Measurements from ENCODE around the gene DEGS2.

The DEGS2 gene

DNA sequence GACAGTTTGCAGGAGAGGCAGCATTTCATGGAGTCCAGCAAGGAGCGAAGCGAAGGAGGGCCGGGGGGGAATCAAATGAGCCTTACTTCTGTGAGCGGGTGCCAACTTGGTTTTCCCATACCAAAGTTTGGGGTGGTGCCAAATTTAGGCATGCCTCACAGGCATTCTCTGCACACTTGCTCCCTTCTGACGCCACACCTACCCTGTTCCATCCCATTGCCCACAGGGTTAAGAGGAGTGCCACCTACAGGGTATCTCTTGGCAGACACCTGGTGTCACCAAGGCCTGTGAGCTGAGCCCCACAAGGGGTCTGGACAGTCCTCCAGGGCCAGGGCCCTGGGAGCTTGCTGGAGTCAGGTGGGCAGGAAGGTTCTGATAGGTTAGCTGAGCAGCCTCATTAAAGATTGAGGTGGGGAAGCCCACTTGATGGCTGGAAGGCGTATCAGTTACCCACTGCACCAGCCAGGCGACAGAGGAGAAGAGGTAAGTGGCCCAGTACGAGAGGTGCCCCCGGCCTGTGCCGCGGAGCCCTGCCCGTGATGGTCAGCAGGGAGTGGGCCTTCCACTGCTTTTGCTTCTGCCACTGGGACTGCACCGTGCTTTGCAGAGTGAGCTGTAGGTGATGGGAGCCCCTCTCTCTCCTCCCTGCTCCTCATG is 45.2 kb downstream of the DEGS2 start:
- DNase-seq (ENCODE audit: low read depth), result no peak

DNA sequence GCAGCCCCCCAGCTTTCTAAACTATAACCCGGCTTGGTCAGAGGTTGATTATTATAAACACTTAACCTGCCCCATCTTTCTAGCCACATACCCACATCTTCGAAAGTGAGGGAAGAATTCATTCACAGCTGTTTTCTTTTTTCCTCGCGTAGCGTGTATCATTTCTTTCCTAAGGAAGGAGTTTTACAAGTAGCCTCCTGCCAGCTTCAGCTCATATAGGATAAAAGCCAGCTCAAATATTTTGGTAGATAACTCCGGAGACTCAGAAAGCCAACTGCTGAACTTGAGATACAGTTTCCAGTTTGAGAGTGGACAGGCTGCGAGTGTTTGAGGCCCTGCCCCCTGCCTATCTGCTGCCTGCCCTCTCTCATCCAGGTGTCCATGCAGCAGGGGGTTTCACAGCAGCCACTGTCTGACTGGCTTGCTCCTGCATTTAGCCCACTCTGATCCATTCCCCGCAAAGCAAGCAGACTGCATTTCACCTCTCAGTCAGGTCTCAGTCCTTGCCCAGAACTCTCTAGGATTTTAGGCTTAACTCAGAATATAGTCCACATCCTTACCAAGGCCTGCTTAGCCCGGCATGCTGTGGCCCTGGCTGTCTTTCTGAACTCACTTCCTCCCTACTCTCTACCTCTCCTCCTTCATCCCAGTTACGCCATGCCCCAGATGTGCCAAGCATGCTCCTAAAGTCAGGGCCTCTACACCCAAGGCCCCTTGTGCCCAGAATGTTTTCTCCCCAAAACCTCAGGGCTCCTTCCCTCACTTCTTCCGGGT is 47.3 kb downstream of the DEGS2 start:
- no peak for DNase-seq (ENCODE audit: low read depth)

DNA sequence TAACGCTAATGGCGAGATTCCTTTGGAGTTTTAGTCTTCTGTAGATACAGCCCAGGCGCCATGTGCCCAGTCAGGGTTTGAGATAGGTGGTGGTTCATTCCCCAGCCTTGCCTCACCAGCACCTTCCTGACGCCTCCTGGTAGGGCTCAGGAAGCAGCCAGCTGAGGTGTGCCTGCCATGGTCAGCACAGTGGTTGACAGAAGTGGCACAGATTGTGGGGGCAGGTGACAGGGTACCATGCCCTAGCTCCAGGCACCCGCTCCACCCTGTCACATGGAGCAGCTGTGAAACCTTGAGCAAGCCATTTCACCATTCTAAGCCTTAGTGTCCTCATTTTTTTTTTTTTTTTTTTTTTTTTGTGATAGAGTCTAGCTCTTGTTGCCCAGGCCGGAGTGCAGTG is 48.6 kb downstream of the DEGS2 start:
- DNase-seq (ENCODE audit: low read depth), result no peak

DNA sequence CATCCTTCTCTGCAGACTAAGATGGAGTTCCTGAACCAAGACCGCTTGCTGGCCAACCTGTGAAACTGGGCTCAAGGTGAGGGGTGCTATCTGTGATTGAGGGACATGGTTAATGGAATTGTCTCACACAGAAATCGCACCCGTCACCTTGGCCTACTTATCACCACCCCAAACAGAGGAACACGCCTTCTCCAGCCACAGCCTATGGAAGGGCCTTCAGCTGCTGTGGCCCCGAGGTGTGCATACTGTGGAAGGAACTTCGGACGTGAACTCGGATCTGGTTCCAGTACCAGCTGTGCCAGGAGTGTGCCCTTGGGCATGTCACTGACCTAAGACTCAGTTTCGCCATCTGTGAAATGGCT is 49.9 kb downstream of the DEGS2 start:
- no peak for DNase-seq (ENCODE audit: low read depth)

DNA sequence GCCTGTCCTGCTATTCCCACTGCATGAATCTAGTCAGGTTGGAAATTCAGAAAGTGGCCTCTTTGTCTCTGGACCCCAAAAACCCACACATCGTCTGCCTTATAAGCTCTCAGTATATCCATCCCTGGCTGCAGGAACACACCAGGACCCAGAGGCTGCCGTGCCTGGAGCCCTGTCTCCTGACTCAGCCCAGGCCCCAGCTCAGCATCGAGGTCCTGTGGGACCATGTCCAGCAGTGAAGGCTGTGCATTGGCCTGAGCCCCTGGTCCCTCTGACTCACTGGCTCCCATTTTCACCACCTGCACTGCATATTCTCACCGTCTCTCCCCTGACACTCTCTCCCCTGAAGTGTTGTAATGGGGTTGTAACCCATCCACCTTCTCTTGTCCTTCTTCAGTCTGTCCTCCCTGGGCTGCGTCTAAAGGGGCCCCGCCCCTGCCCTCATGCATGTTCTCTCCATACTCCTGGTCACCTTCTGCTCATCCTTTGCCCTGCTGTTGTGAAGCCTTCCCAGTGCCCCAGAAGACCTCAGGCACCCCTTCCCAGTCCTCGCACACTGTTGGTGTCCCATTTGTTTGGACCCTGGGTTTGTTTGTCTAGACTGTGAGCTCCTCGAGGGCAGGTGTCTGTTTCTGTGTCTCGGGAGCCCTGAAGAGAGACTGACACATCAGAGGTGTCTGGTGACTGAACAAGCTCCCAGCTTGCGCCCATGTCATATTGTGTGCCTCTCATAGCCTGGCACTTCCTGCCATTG is 50.4 kb downstream of the DEGS2 start:
- DNase-seq (ENCODE audit: low read depth), result no peak

DNA sequence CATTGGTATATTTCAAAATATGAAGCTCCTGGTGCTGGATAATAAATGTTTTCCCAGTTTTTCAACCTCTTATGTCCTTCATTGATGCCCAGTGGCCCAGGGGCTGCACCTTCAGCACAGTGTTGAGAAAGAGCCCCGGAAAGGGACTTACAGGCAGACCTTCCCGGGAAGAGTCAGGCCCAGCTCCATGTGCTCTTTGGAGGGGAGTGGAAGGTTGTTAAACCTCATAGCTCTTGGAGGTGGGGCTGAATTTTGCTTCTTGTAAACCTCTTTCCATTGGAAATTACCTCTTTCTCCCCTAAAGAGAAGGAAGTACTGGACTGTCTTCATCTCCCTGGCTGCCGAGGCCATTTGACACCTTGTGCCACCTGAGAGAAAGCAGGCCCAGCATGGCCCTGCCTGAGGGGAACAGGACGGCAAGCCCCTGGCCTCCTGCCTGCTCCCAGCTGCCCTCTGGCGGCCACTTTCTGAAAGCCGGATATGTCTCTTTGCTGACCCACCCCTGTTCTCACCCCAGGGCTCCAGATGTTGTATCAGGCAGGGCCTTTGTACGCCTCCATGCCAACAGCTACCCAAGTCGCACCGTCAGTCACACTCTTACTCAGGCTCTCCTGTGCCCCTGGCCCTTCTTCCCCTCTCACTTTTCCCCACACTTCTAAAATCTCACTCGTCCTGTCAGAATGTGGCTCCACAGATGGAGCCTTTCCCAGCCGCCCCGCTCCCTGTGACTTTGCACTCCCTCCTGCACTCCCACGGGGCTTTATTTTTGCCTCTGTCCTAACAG is 51.2 kb downstream of the DEGS2 start:
- DNase-seq (ENCODE audit: low read depth), result no peak

DNA sequence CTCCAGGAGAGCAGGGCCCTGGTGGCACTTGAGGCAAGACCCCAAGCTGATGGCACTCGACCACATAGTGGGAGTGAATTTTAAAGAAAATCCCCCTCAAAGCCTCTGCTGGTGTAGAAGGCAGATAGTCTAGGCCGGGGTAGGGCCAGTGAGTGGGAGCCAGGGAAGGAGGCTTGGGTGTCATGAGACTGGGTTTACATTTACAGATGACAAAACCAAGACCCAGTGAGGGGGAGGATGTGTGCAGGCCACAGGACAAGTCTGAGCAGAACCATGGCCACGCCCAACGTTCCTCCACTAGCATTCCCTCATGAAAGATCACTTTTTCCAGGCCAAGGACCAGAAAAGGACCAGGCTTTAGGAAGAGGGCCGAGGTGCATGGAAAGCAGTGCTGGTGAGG is 52.2 kb downstream of the DEGS2 start:
- no peak for DNase-seq (ENCODE audit: low read depth)

DNA sequence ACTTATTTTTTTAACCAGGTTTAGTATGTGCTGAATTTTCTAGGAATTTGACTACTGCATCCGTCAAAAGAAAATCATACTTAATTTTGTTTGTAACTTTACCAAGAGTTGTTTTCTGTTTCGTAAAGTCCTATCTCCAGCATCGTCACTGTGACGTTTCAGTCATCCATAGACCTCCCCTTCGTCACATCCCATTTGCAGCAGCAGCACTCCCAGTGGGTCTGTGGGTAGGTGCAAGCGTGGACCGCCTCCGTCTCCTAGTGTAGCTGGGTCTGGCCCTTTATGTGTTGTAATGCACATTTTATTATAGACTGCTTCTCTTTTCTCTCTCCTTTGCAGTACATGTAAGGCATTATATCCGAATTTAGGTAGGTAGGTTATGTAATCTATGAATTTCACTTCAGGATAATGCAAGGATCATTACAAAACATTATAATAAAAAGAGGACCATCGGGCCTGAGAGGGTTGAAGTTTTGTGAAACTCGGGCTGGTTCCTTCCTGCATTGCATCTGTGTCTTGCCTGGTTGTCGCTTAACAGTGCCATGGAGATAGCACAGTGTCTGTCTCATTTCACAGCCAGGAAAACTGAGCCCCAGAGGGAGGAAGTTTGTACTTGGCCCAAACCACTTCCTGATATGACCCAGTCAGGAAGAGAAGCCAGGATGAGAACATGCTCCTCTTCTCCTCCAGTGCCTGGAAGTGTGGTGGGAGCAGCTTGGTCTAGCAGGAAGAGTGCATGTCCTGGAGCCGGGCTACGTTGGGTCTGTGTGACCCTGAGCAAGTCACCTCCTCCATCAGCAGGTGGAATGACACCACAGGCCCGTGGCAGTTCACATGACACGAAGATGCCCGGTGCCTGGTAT is 53.0 kb downstream of the DEGS2 start:
- DNase-seq (ENCODE audit: low read depth), result no peak

DNA sequence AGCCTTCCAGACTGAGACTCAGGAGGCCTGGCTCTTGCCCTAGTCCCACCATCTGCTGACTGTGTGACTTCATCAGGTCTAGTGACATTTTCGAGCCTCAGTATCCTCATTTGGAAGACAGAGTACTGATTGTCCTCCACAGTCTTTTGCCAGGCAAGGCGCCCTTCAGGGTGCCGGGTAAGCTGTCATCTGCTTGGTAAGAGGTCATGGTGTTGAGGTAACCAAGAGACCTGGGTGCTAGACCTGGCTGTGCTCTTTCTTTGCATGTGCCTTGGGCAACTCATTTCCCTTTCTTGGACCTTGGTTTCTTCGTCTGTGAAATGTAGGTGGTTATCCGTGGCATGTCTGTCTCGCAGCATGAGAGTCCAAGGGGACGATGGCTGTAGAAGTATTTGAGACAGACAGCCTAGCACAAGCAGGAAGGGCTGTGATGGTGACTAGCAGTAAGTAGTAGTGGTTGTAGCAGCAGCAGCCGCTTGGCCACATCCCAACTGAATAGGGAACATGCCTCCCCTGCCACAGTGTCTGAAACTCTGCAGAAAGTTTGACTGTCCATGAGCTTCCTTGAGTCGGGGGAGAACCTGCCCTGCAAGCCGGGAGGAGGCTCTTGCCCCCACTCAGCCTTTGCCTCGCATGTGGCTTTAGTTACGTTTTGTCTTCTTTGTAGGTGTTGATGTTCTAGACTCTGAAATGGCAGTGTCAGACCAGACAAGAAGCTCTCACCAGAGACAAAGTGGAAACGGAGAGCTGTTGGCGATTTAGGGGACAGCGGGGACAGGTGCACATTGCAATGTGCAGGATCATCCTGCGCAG is 53.9 kb downstream of the DEGS2 start:
- no peak for DNase-seq (ENCODE audit: low read depth)

DNA sequence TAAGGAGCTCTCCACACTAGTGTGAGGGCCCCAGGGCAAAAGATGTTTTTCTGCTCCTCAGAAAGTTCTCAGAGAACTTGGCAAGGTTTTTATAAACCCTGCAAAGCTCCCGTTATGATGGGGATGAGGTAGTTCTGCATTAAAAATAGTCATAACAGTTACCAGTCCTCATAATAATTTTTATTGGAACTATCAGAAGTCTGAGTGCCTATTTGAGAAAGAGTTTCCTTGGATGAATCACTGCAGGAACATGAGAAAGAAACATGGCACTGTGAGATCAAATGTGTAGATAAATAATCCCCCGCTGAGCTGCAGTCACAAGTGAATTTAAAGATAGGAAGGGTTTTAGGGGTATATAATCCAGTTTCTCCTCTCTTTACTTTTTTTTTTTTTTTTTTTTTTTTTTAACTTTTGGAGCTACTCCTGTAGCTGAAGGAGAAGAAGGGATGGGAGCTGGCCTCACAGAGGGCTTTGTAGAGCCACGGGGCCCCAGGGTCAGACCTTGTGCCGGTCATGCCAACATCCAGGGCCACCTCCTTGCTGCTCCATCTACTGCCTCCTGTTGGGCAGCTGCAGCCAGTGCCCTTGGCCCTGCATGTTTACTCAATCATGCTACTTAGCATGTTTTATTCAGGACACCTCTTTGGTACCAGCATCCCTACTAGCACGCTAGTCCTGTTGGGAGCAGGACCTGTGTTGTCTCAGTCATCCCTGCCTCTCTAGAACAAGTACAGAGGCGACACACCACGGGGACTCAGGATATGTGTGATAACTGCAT is 54.7 kb downstream of the DEGS2 start:
- no peak for DNase-seq (ENCODE audit: low read depth)

DNA sequence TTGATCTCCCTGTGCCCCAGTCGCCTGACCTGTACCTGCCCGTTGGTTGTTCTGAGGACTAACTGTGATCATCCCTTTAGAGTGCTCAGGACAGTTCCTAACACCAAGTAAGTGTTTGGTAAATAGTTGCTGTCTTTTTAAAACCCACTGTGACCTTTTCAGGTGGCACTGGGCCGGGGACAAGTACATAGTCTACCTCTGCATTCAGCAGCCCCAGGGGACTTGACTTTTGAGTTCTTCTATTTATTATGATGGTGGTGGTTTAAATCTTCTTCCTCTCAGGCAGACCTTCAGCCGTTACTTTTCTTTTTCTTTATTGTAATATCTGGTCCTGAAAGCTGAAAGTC is 55.5 kb downstream of the DEGS2 start:
- DNase-seq (ENCODE audit: low read depth), result no peak

DNA sequence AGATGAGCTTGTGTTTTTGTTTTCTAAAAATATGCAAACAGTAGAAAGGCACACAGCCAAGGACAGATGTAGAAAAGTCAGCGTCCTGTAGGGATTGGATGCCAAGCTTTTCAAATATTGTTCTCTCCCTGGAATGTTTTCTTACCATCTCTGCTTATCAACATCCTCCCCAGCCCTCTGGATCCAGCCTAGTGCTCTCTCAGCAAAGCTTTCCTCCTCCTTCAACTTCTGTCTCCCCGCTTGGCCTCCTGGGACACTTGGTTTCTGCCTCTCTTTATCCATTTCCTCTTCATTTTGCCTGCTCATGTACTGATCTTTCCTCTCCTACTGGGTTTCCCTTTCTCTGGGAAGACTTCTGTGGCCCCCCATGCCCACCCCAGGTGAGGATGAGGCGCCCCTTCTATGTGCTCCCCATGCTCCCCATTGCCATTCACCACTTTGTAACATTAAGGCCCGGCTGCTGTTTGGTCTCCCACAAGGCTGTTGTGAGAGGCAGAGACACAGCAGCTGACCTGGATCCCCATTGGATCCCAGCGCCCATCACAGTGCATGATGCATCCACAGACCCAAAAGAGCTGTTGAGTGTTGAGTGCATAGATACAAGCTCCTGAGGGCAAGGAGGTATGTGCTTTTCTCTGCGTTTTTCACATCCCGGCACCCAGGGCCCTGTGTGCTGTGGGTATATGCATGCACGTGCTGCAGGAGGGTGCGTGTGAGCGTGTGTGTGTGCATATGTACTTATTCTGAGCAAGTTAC is 56.0 kb downstream of the DEGS2 start:
- no peak for DNase-seq (ENCODE audit: low read depth)

DNA sequence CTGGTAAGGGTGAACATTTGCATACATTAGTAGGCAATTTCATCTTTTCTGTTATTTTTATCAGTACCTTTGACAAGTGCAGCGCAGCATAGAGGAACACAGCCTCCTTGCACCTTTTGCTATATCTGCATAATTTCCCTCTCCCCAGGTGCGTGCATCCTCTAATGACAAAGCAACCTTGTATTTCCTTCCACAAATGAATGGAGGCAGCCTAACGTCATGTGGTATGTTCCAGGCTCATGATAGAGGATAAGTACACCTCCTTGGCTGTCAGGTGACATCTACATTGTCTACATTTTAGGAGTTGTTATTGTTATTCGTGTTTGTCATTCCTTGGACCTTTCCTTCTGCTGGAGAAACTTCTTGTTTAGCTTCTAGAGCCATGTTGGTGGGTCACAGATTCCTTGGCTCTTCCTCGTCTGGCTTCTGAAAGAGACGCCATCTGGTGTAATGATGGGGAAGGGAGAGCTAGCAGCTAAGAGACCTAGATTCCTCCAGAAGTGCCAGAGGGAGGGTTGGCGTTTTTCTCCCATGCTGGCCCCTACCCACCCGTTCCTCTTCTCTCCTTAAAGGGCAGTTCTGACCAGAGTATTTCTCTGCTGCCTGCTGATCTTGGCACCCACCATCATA is 57.2 kb downstream of the DEGS2 start:
- no peak for DNase-seq (ENCODE audit: low read depth)

DNA sequence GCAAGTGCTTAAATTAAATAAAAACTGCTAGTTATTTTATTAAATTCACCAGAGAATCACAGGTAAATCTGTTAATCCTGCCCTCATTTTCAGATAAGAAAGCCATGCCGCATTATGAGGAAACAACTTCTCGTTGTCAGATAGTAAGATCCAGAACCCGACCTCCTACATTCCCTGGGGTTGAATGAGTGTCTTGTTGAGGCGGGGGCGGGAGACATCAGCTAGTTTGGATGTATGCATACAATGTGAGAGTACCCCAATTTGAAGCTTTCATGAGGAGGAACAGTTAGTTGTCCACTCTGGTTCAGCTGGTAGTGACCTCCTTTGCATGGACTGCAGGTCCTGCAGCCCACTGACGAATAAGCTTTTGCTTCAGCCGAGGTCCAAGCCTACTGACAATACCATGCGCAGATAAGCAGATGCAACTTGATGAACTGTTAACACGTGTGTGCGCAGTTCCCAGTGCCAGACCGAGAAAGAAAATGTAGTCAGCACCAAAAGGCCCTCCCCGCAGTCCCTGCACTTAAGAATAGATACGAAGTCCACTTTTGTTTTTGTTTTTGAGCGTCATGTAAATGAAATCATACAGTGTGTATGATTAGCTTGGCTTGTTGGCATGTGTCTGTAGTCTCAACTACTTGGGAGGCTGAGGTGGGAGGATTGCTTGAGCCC is 59.3 kb downstream of the DEGS2 start:
- DNase-seq (ENCODE audit: low read depth), result no peak

DNA sequence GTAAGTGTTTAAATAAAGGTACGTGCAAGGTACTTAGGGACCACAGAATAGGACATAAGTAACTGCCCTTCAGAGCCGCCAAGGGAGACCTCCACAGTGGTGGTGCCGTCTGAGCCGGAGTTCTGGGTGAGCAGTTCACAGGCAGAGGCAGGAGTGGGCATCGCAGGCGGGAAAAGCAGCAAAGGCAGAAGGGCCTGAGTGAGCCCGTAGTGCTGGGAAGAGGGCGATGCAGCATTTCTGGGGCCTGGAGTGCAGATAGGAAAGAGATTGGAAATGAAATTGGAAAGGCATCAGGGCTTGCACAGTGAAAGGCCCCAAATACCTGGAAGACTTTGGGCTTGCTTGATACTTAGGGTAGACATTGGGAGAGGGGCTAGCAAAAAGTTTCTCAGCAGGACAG is 61.3 kb downstream of the DEGS2 start:
- DNase-seq (ENCODE audit: low read depth), result no peak

DNA sequence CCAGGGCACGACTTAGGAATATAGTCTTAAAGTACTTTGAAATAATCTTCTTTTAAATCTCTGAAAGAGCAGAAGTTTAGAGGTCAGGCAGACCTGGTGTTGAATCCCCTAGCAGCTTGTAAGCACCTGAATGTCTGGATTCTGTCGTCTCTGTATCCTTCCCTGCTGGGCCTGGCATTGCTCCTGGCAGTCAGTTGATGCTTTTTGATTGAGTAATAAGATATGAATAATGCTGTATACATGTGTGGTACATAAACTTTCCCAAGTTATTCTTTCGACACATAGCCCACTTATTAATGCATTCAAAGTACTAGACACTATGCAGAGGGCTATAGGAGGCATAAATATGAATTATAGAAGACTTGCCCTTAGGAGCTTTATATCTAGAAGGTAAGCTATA is 62.8 kb downstream of the DEGS2 start:
- no peak for DNase-seq (ENCODE audit: low read depth)

Data from non-pigmented ciliary epithelial cell (primary cell).